DOHH2 (cell line): ENCODE data around the gene RFX4.
A peak's percentile ranks its signal among the peaks of the same experiment; 100 is the strongest.

Source experiments
- CTCF ChIP-seq: fragments of 200-600 bp; sonication (generic); IDR thresholded peaks from one replicate; pipeline ENCODE4 v1.5.1; 2014; ENCODE audit warnings: antibody characterized with exemption, mild to moderate bottlenecking, low read depth, low read length; ENCODE audit not compliant: poor library complexity, severe bottlenecking
- EZH2phosphoT487 ChIP-seq: fragments of 200-600 bp; sonication (generic); IDR thresholded peaks from 2 replicates; pipeline ENCODE4 v1.6.1; 2017; ENCODE audit warnings: borderline replicate concordance, mild to moderate bottlenecking, antibody characterized with exemption, low read length, moderate library complexity, mixed read lengths

- TF ChIP-seq CTCF: peak; percentile 51
- TF ChIP-seq EZH2phosphoT487: no peak
These were observed 153.5 kb downstream of the RFX4 start for GRCh38 chr12:106736051-106736957.
